Adrenal gland (tissue), 12 donors: ENCODE data around the gene UFSP2. TPM values are rescaled to one million over a fixed set of nuclear protein-coding genes. Genes with fewer than 3 reads are reported as not detected.
A peak's percentile ranks its signal among the peaks of the same experiment; 100 is the strongest.

Experiments used
- DNase-seq, 7 donors: peaks; one replicate each; pipeline ENCODE4 v3.0.0-alpha.2; 2019 to 2020
- H3K27ac ChIP-seq, 5 donors: fragments of 200-600 bp; sonication (generic) in 4 of 5; 1 replicate in 3 of 5; 2 replicates in 2 of 5; pipeline versions ENCODE4 v1.5.1 to v1.8.0; 2016 to 2020; ENCODE audit warnings: mild to moderate bottlenecking in 1 of 5
- H3K27me3 ChIP-seq: fragments of 200-600 bp; 2 replicates; pipeline ENCODE4 v1.8.0; 2021
- H3K36me3 ChIP-seq, 2 donors: fragments of 200-600 bp; replicated peaks in 1 of 2; 1 replicate in 1 of 2; 2 replicates in 1 of 2; pipeline versions ENCODE4 v1.5.1 to v1.8.0; 2018 to 2022
- H3K4me1 ChIP-seq, 2 donors: fragments of 200-600 bp; replicated peaks in 1 of 2; 1 replicate in 1 of 2; 2 replicates in 1 of 2; pipeline versions ENCODE4 v1.5.1 to v1.8.0; 2018 to 2021
- H3K4me3 ChIP-seq, 4 donors: fragments of 200-600 bp; sonication (generic) in 3 of 4; one replicate each; pipeline ENCODE4 v1.5.1; 2016 to 2018
- H3K9me3 ChIP-seq, 3 donors: fragments of 200-600 bp; sonication (generic) in 1 of 3; replicated peaks in 1 of 3; 1 replicate in 2 of 3; 2 replicates in 1 of 3; pipeline versions ENCODE4 v1.5.1 to v1.8.0; 2016 to 2021
- POLR2A ChIP-seq, 2 donors: fragments of 450-650 bp; IDR thresholded peaks; one replicate each; pipeline ENCODE4 v1.6.1; 2017; ENCODE audit warnings: antibody characterized with exemption in 2 of 2, mild to moderate bottlenecking in 2 of 2, moderate library complexity in 1 of 2
- WGBS, 4 donors: extraction: QIAGEN DNeasy Blood & Tissue Kit in 2 of 4; methylation state at CpG; one replicate each; pipeline versions ENCODE4 v1.1.5 to v1.1.7; 2013 to 2017; 5-methylcytosine and 5-hydroxymethylcytosine counted together
- intact Hi-C, 2 donors: fragments of 100-400 bp; cut with DNase I; formaldehyde crosslinking; loops; one replicate each; pipeline versions ENCODE4 v1.14.1 to v1.15.0; 2022 to 2023
- polyA plus RNA-seq, 3 donors: library from polyadenylated mRNA; stranded (reverse); fragments of 200-250 nt in 2 of 3; fragments of 350-450 nt in 1 of 3; fragmentation: Illumina TruSeq in 1 of 3; extraction: RNeasy Lipid Tissue Mini Kit (QIAGEN cat#74804) in 1 of 3; gene quantifications; one replicate each; pipeline ENCODE4 v1.2.3, GENCODE V29; 2013 to 2014
- total RNA-seq, 9 donors: library from RNA; depleted of rRNA in 4 of 9; stranded (reverse); fragments of >200 nt in 4 of 9; fragments of 120-200 nt in 1 of 9; fragmentation: NEBNext Ultra II Directional in 1 of 9; extraction: Animal tissue kit (Norgen Biotek cat#: 25700) in 1 of 9; gene quantifications; one replicate each; pipeline versions ENCODE4 v1.1.0 to v1.2.4, GENCODE V29; 2013 to 2023
- TF ChIP-seq, protein P1 (sequence below), 6 experiments: fragments of 450-650 bp in 4 of 6; fragments of 200-600 bp in 2 of 6; sonication (generic) in 1 of 6; IDR thresholded peaks; 1 replicate in 5 of 6; 2 replicates in 1 of 6; pipeline versions ENCODE4 v1.5.1 to v1.8.0; 2016 to 2021; ENCODE audit warnings: antibody characterized with exemption in 6 of 6, mild to moderate bottlenecking in 2 of 6, moderate library complexity in 1 of 6
- donor health status: healthy with polysubstance abuse.
- donor health status: Bipolar disorder and iron deficiency.
- donor health status: DM: yes; HTN: yes; CAD: no.
- donor health status: DM: no; HTN: no; CAD: no.
- donor health status: DM: no; HTN: no; CAD: no.
- donor health status: DM: yes; HTN: yes; CAD: no.

Gene UFSP2
- total and polyA plus RNA-seq, 12 donors = 19.7 to 76.4 (median 44.1) TPM

DNA sequence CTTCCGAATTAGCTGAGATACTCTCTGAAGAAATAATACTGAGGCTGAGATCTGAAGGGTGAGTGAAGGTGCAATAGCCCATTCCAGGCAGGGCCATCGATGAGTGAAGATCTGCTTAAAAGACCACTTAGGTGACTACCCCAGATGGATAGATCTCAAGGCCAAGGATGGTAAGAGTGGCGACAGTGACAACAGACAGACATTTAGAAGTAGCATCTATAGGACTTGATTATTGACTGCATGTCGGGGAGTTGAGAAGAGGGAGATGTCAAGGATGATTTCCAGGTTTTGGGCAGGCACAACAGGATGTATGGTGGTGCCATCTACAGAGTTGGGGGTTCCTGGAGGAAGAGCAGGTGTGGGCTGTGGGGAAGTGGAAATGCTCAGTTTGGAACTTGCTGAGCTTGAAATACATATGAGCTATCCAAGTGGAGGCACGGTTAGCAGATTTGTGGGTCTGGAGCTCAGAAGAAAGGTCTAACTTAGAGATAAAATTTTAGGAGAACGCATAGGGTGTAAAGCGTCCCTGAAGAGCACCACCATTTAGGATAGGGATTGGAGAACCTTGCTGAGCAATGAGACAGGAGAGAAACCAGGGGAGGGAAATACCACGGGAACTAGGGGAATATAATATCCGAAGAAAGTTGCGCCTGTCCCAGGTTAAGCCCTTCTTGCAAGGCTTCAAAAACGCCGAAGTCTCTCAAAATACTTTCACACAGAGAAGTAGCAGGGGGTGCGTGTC lies 688 bp downstream of the UFSP2 start:
- TF ChIP-seq POLR2A (IDR thresholded peaks at IDR 0.05) = no peak
- TF ChIP-seq, protein P1, sequence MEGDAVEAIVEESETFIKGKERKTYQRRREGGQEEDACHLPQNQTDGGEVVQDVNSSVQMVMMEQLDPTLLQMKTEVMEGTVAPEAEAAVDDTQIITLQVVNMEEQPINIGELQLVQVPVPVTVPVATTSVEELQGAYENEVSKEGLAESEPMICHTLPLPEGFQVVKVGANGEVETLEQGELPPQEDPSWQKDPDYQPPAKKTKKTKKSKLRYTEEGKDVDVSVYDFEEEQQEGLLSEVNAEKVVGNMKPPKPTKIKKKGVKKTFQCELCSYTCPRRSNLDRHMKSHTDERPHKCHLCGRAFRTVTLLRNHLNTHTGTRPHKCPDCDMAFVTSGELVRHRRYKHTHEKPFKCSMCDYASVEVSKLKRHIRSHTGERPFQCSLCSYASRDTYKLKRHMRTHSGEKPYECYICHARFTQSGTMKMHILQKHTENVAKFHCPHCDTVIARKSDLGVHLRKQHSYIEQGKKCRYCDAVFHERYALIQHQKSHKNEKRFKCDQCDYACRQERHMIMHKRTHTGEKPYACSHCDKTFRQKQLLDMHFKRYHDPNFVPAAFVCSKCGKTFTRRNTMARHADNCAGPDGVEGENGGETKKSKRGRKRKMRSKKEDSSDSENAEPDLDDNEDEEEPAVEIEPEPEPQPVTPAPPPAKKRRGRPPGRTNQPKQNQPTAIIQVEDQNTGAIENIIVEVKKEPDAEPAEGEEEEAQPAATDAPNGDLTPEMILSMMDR (IDR thresholded peaks at IDR 0.05) = no peak
- 15 to 16% (median 15%) methylated on average over 11 to 13 of the region's 13 CpGs for WGBS, 4 donors
- peak in 1 of 7 donors; percentile 7 for DNase-seq
- peaks cover 8 to 36% of the 10 kb centered on the region in 2 donors for H3K4me1 ChIP-seq
- H3K4me3 ChIP-seq = peak overlapping the region; percentile 72 to 77 (median 76)
- H3K27me3 ChIP-seq = no peaks in the 10 kb centered on the region
- peak overlapping the region; percentile 64 to 97 (median 93) for H3K27ac ChIP-seq
- intact Hi-C loops = loop anchor here in 1 of 2 donors (10.0 kb wide), 1 partner anchor 170 kb away; no protein-coding TSS in a partner anchor
- no peaks in the 10 kb centered on the region for H3K9me3 ChIP-seq
- peaks cover 0 to 1% of the 10 kb centered on the region in 2 donors for H3K36me3 ChIP-seq

DNA sequence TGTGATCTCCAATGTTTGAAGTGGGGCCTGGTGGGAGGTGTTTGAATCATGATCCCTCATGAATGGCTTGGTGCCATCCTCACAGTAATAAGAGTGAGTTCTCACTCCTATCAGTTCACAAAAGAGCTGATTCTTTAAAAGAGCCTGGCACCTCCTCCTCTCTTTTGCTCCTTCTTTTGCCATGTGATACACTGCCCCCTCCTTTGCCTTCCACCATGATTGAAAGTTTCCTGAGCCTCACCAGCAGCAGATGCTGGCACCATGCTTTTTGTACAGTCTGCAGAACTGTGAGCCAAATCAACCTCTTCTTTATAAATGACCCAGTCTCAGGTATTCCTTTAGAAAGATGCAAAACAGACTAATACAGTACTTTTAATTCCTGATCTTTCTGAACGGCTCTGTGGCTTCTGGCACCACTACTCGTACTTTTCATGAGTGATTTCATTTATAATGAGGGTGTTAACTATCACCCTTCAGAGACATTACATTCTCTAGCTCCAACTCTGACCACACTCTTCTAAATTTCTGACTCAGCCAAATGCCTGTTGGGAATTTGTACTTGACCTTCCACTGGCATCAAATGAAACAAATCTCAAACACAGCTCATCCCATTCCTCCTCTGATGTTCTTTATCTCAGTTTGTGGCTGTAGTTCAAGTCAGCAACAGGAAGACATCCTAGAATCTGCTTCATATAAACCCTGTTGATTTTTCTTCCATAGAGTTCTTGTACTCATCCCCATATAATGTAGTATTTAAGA lies 4.2 kb downstream of the UFSP2 start:
- Histone ChIP-seq H3K27ac (peak overlapping the region in 2 of 5 donors; percentile 25 to 70), H3K4me3 (no peak overlapping the region), H3K36me3 (peaks cover 0 to 15% of the 10 kb centered on the region in 2 donors), H3K4me1 (peaks cover 8 to 36% of the 10 kb centered on the region in 2 donors), H3K27me3 (no peaks in the 10 kb centered on the region), H3K9me3 (no peaks in the 10 kb centered on the region)
- DNase-seq = peak in 2 of 7 donors; percentile 17 to 26
- intact Hi-C loops = loop anchor here in 1 of 2 donors (10.0 kb wide), 1 partner anchor 173 kb away; no protein-coding TSS in a partner anchor
- 42 to 54% (median 47%) methylated on average over 2 of the region's 2 CpGs for WGBS, 4 donors
- TF ChIP-seq, protein P1 (IDR thresholded peaks at IDR 0.05) = no peak
- no peak for TF ChIP-seq POLR2A (IDR thresholded peaks at IDR 0.05)

DNA sequence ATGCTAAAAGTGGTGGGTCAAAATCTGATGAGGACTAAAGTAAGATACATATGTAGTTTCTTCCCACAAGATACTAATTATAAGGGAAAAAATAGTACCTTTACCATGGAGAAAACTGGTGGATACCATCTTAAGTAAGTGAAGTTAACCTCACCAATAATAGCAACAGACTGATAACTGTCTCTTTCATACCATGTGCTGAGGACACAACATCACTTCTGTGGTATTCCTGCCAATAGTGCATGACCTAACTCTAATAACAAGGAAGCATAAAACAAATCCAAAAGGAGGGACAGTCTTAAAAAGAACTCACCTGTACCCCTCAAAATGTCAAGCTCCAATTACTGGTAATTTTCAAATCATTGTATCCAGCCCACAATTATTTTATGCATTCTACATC lies 8.8 kb downstream of the UFSP2 start:
- peaks cover 0 to 36% of the 10 kb centered on the region in 2 donors for H3K36me3 ChIP-seq
- TF ChIP-seq, protein P1 (IDR thresholded peaks at IDR 0.05) = no peak
- no peak for TF ChIP-seq POLR2A (IDR thresholded peaks at IDR 0.05)
- intact Hi-C loops = no loop called here
- no peak for DNase-seq
- H3K4me3 ChIP-seq = no peak overlapping the region
- peaks cover 8 to 9% of the 10 kb centered on the region in 2 donors for H3K4me1 ChIP-seq
- no peak overlapping the region for H3K27ac ChIP-seq
- H3K9me3 ChIP-seq = no peaks in the 10 kb centered on the region
- H3K27me3 ChIP-seq = no peaks in the 10 kb centered on the region

DNA sequence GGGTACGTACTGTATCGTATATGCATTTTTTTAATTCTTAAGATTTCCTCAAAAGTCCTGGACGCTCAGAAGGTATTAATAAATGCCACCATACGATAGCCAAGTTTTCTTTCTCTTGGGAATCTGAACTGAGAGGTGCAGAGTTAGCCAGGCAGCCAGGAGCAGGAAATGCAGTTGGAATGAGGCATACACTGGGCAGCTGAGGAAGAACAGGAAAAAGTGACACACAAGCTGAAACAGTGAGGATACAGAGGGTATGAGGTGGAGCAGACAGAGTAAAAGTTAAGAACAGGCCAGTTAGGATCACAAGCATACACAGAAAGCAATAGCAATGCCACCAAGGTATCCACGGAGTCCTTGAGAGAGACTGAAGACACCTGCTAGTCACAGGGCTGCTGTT lies 13.4 kb downstream of the UFSP2 start:
- Histone ChIP-seq H3K9me3 (no peaks in the 10 kb centered on the region), H3K27ac (peak overlapping the region in 1 of 5 donors; percentile 7), H3K4me3 (no peak overlapping the region), H3K36me3 (peaks cover 0 to 31% of the 10 kb centered on the region in 2 donors), H3K27me3 (no peaks in the 10 kb centered on the region), H3K4me1 (no peaks in the 10 kb centered on the region)
- no peak for DNase-seq
- WGBS, 4 donors = 88 to 93% (median 91%) methylated on average over 5 of the region's 5 CpGs
- intact Hi-C loops = no loop called here
- TF ChIP-seq, protein P1 (IDR thresholded peaks at IDR 0.05) = no peak
- no peak for TF ChIP-seq POLR2A (IDR thresholded peaks at IDR 0.05)
